Measurements from ENCODE around the gene KATNAL1.

- TF ChIP-seq POLR2A (IDR thresholded peaks at IDR 0.05): no peak
- TF ChIP-seq, protein P1, sequence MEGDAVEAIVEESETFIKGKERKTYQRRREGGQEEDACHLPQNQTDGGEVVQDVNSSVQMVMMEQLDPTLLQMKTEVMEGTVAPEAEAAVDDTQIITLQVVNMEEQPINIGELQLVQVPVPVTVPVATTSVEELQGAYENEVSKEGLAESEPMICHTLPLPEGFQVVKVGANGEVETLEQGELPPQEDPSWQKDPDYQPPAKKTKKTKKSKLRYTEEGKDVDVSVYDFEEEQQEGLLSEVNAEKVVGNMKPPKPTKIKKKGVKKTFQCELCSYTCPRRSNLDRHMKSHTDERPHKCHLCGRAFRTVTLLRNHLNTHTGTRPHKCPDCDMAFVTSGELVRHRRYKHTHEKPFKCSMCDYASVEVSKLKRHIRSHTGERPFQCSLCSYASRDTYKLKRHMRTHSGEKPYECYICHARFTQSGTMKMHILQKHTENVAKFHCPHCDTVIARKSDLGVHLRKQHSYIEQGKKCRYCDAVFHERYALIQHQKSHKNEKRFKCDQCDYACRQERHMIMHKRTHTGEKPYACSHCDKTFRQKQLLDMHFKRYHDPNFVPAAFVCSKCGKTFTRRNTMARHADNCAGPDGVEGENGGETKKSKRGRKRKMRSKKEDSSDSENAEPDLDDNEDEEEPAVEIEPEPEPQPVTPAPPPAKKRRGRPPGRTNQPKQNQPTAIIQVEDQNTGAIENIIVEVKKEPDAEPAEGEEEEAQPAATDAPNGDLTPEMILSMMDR (IDR thresholded peaks at IDR 0.05): no peak
- no peak for TF ChIP-seq POLR2AphosphoS5 (IDR thresholded peaks at IDR 0.05)
These were observed 47.4 kb upstream of the KATNAL1 start for GRCh38 chr13:30354493-30355383.

All from prostate gland (tissue), 2 donors.